Neutrophil (primary cell): ENCODE results near the gene SCYGR1.

Experiments used
- H3K27ac ChIP-seq: fragments of 200-600 bp; sonication (generic); 2 replicates; pipeline ENCODE4 v1.5.1; 2016; ENCODE audit warnings: mild to moderate bottlenecking, moderate library complexity
- H3K27me3 ChIP-seq: fragments of 200-600 bp; sonication (generic); 2 replicates; pipeline ENCODE4 v1.6.0; 2016; ENCODE audit warnings: mild to moderate bottlenecking
- H3K36me3 ChIP-seq: fragments of 200-600 bp; sonication (generic); 2 replicates; pipeline ENCODE4 v1.5.1; 2017
- H3K4me1 ChIP-seq, 2 experiments: fragments of 200-600 bp in 1 of 2; sonication (generic) in 1 of 2; 1 replicate in 1 of 2; 2 replicates in 1 of 2; pipeline versions ENCODE4 v1.5.1 to v1.6.1; 2013 to 2016; ENCODE audit warnings: low read depth in 1 of 2, low read length in 1 of 2, mild to moderate bottlenecking in 1 of 2, moderate library complexity in 1 of 2; ENCODE audit not compliant: control insufficient read depth in 1 of 2, insufficient read depth in 1 of 2
- H3K4me3 ChIP-seq, 2 experiments: fragments of 200-600 bp in 1 of 2; sonication (generic) in 1 of 2; 1 replicate in 1 of 2; 2 replicates in 1 of 2; pipeline ENCODE4 v1.5.1; 2013 to 2016; ENCODE audit warnings: low read depth in 1 of 2, low read length in 1 of 2, mild to moderate bottlenecking in 1 of 2, moderate library complexity in 1 of 2
- H3K9me3 ChIP-seq: fragments of 200-600 bp; sonication (generic); 2 replicates; pipeline ENCODE4 v1.5.1; 2016
- CTCF ChIP-seq: fragments of 200-600 bp; sonication (generic); IDR thresholded peaks from 2 replicates; pipeline ENCODE4 v1.5.1; 2016; ENCODE audit warnings: antibody characterized with exemption

The SCYGR1 gene

GRCh38 chr2:227360351-227360750 is 27.4 kb downstream of the SCYGR1 start:
- no peak overlapping the region for H3K27ac ChIP-seq
- no peaks in the 10 kb centered on the region for H3K4me1 ChIP-seq
- peaks cover 63% of the 10 kb centered on the region for H3K36me3 ChIP-seq
- TF ChIP-seq CTCF: no peak
- H3K27me3 ChIP-seq: no peaks in the 10 kb centered on the region
- no peaks in the 10 kb centered on the region for H3K9me3 ChIP-seq
- no peak overlapping the region for H3K4me3 ChIP-seq

GRCh38 chr2:227351639-227352038 is 36.1 kb downstream of the SCYGR1 start:
- TF ChIP-seq CTCF: no peak
- H3K27ac ChIP-seq: no peak overlapping the region
- no peaks in the 10 kb centered on the region for H3K4me1 ChIP-seq
- no peaks in the 10 kb centered on the region for H3K9me3 ChIP-seq
- no peaks in the 10 kb centered on the region for H3K27me3 ChIP-seq
- H3K4me3 ChIP-seq: no peak overlapping the region
- peaks cover 44% of the 10 kb centered on the region for H3K36me3 ChIP-seq

DNA sequence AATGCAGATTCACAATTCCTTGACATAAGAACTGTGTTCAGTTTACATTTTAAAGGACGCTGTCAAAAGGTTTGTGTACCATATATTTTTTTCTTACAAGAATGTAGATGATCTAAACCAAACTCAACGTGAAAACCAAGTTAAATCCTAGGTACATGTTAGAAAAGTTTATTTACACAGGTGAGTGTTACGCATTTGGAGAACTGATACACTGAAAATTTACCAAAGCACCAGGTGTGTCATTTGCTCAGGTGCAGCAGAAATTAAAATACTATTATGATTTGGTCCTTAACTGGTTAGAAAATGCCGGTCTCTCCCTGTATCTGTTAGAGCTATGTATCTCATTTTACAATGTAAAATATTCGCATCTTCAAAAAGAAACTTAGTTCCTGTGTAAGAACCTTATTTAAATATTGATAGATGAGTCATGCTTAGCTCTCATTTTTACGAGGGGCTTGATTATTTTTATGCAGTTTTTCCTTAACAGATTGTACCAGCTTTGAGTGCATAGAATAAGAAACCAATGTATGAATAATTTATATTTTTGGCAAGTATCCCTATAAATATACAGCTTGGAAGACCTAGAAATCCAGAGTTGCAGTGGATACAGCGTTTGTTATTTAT is 37.6 kb downstream of the SCYGR1 start:
- Histone ChIP-seq H3K9me3 (no peaks in the 10 kb centered on the region), H3K4me3 (no peak overlapping the region), H3K4me1 (no peaks in the 10 kb centered on the region), H3K27ac (no peak overlapping the region), H3K36me3 (peaks cover 46% of the 10 kb centered on the region), H3K27me3 (no peaks in the 10 kb centered on the region)
- TF ChIP-seq CTCF: no peak

DNA sequence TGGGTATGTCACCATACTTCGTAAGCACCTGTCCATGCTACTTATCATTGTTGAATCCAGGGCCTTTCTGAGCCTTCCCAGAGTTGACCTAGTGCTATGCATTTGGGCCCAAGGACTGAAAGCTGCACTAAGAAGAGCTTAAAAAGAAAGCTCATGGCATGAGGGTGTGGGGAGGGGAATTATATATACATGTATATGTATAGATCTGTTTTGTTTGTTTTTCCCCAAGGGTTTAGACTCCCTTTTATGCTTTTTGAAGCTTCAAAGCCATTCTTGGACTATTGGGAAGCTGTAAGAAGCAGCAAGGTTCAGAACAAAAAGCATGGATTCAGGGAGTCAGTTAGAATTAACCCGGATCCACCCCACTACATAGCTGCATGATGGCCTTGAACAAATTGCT is 39.4 kb downstream of the SCYGR1 start:
- H3K27ac ChIP-seq: no peak overlapping the region
- TF ChIP-seq CTCF: no peak
- H3K4me1 ChIP-seq: no peaks in the 10 kb centered on the region
- H3K4me3 ChIP-seq: no peak overlapping the region
- peaks cover 49% of the 10 kb centered on the region for H3K36me3 ChIP-seq
- no peaks in the 10 kb centered on the region for H3K9me3 ChIP-seq
- H3K27me3 ChIP-seq: no peaks in the 10 kb centered on the region

DNA sequence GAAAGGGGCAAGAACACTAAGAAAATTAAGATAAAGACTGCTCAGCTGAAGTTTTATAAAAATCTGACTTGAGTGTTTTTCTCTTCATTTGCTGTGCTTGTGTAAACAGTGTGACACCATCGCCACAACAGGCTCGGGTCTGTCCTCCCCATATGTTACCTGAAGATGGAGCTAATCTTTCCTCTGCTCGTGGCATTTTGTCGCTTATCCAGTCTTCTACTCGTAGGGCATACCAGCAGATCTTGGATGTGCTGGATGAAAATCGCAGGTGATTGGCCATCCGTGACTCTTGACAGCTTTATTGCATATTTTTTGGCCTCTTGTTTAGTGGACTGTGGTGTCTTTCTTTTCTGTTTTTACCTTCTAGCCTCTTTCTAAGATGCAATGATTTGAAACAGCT is 40.6 kb downstream of the SCYGR1 start:
- Histone ChIP-seq H3K27ac (no peak overlapping the region), H3K9me3 (no peaks in the 10 kb centered on the region), H3K4me1 (no peaks in the 10 kb centered on the region), H3K36me3 (peaks cover 40% of the 10 kb centered on the region), H3K4me3 (no peak overlapping the region), H3K27me3 (no peaks in the 10 kb centered on the region)
- no peak for TF ChIP-seq CTCF

- Histone ChIP-seq H3K27ac (no peak overlapping the region), H3K9me3 (no peaks in the 10 kb centered on the region), H3K4me1 (no peaks in the 10 kb centered on the region), H3K27me3 (no peaks in the 10 kb centered on the region), H3K4me3 (no peak overlapping the region), H3K36me3 (peaks cover 40% of the 10 kb centered on the region)
- TF ChIP-seq CTCF: no peak
Measured at GRCh38 chr2:227344231-227344630, 43.5 kb downstream of the SCYGR1 start.
